IPS-20b (cell line): ENCODE data around the gene ADAP1.
"Not testable (repeated sequence)": the region's sequence is repeated elsewhere in the genome, so short reads cannot be mapped to it uniquely, and the experiment has no call there.

Source experiments
- H3K27ac ChIP-seq: one replicate; pipeline ENCODE4 v1.5.1; 2013; ENCODE audit warnings: low read length
- H3K27me3 ChIP-seq: 2 replicates; pipeline ENCODE4 v1.6.1; 2013; ENCODE audit warnings: mild to moderate bottlenecking, low read length, inconsistent platforms; ENCODE audit not compliant: insufficient read depth
- H3K36me3 ChIP-seq: 2 replicates; pipeline ENCODE4 v1.6.1; 2013; ENCODE audit warnings: low read depth, mild to moderate bottlenecking, inconsistent platforms, low read length, moderate library complexity; ENCODE audit not compliant: insufficient read depth
- H3K4me1 ChIP-seq: 2 replicates; pipeline ENCODE4 v1.6.1; 2013; ENCODE audit warnings: mild to moderate bottlenecking, control low read depth, inconsistent platforms, low read length, moderate library complexity; ENCODE audit not compliant: insufficient read depth
- H3K4me3 ChIP-seq: 2 replicates; pipeline ENCODE4 v1.5.1; 2013; ENCODE audit warnings: mild to moderate bottlenecking, low read length, inconsistent platforms
- H3K9ac ChIP-seq: 2 replicates; pipeline ENCODE4 v1.6.1; 2013; ENCODE audit warnings: low read depth, mild to moderate bottlenecking, inconsistent platforms, low read length, moderate library complexity
- H3K9me3 ChIP-seq: 2 replicates; pipeline ENCODE4 v1.6.1; 2013; ENCODE audit warnings: mild to moderate bottlenecking, low read depth, low read length, inconsistent platforms; ENCODE audit not compliant: insufficient read depth

ADAP1 gene

DNA sequence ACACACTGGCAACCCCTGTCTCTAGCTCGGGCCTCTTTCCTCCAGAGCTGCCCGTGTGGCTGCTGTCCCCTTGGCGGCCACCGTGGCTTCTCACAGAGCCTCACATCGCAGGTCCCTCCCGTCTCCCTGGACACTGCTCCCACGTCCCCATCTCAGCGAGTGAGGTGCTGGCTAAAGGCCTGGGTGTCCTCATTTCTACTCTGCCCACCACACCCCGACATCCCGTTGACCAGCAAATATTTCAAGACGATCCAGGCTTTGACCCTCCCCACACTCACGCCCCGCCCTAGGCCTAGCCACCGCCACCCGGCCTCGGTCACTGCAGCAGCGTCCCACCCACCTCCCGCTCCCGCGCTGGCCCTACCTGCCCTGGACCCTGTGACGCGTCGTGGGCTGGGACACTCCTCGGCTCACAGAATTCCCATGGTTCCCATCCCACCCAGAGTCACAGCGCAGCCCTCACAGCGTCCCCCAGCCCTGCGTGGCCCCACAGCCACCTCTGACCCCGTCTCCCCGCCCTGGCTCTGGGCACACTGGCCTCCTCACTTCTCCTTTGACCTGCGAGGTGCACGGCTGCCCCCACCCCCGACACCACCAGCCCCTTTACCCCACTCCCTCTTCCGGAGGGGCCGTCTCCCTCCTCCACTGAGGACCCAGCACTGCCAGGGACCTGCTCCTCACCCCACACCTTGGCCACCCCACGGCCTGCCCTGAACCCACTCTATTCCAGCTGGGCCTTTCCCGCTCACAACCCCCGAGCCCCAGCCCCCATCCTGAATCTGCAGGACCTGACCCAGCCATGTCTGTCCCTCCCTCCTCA lies 6.9 kb downstream of the ADAP1 start:
- H3K27me3 ChIP-seq: peaks cover 5% of the 10 kb centered on the region

DNA sequence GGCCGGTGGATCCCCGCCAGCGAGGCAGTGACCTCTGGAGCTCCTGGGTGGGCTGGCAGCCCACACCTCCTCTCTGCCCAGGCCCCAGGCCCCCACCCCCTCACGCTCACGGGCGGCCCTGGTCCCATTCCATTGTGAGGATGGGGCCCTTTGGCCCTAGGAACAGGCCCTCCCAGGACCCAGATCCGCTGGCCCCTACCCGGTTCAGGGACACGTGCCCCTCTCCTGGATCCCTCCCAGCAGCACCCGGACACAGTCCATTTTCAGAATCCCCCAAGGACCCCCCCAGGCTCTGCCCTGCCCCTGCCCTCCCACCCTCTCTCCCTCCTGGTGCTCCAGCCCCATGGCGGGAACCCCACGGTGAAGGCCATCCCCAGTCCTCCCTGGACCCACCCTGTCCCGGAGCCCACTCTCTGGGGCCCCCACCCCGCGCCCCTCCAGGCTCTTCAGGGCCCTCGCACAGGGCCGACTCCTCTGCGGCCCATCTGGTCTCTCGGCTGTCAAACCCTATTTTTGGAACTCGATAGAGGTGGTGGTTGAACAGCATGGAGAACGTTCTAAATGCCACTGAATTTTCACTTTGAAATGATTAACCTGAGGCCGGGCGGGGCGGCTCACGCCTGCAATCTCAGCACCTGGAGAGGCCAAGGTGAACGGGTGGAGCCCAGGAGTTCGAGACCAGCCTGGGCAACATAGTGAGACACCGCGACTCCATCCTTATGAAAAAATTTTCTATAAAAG lies 8.1 kb downstream of the ADAP1 start:
- Histone ChIP-seq H3K9ac (no peak overlapping the region), H3K4me1 (peaks cover 3% of the 10 kb centered on the region; the same call in 1 of the 2 replicates), H3K9me3 (no peaks in the 10 kb centered on the region), H3K36me3 (no peaks in the 10 kb centered on the region), H3K27ac (no peak overlapping the region), H3K27me3 (peaks cover 9% of the 10 kb centered on the region), H3K4me3 (no peak overlapping the region)

More for the DNA sequence above, 6.9 kb downstream of the ADAP1 start:
- peaks cover 3% of the 10 kb centered on the region; the same call in 1 of the 2 replicates for H3K4me1 ChIP-seq
- H3K9ac ChIP-seq: no peak overlapping the region
- no peak overlapping the region for H3K27ac ChIP-seq
- no peaks in the 10 kb centered on the region for H3K9me3 ChIP-seq
- no peaks in the 10 kb centered on the region for H3K36me3 ChIP-seq
- H3K4me3 ChIP-seq: no peak overlapping the region

GRCh38 chr7:945556-946255 lies 8.8 kb downstream of the ADAP1 start:
- H3K27ac ChIP-seq: no peak overlapping the region
- H3K4me3 ChIP-seq: no peak overlapping the region

GRCh38 chr7:945147-945555 lies 9.3 kb downstream of the ADAP1 start:
- no peak overlapping the region for H3K9ac ChIP-seq
- no peak overlapping the region for H3K27ac ChIP-seq
- no peaks in the 10 kb centered on the region for H3K9me3 ChIP-seq
- no peaks in the 10 kb centered on the region for H3K36me3 ChIP-seq
- H3K4me3 ChIP-seq: no peak overlapping the region
- peaks cover 3% of the 10 kb centered on the region; the same call in 1 of the 2 replicates for H3K4me1 ChIP-seq
- H3K27me3 ChIP-seq: peaks cover 19% of the 10 kb centered on the region

More at GRCh38 chr7:945556-946255, 8.8 kb downstream of the ADAP1 start:
- H3K9ac ChIP-seq: no peak overlapping the region
- H3K36me3 ChIP-seq: no peaks in the 10 kb centered on the region
- no peaks in the 10 kb centered on the region for H3K9me3 ChIP-seq
- H3K4me1 ChIP-seq: peaks cover 3% of the 10 kb centered on the region; the same call in 1 of the 2 replicates
- peaks cover 16% of the 10 kb centered on the region for H3K27me3 ChIP-seq

DNA sequence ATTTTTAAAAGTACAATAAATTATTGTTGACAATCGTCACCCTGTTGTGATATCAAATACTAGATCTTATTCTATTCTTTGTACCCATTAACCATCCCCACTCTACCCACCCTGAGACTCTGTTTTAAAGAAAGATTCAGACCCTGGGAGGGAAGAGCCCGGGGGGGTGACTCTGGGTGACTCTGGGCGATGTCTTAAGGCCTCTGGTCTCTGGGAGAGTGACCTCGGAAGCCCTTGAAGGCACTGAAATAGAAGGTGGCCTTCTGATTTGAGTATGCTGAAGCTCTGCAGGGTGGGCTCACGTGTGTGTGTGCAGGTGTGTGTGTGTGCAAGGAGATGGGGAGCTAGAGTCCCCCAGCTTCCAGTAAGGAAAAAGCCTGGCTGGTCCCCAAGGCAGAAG lies 9.7 kb downstream of the ADAP1 start:
- peaks cover 19% of the 10 kb centered on the region for H3K27me3 ChIP-seq
- H3K4me1 ChIP-seq: peaks cover 3% of the 10 kb centered on the region; the same call in 1 of the 2 replicates
- H3K9ac ChIP-seq: no peak overlapping the region
- no peak overlapping the region for H3K27ac ChIP-seq
- no peaks in the 10 kb centered on the region for H3K36me3 ChIP-seq
- H3K4me3 ChIP-seq: no peak overlapping the region
- H3K9me3 ChIP-seq: no peaks in the 10 kb centered on the region

GRCh38 chr7:943793-944192 lies 10.7 kb downstream of the ADAP1 start:
- not testable (repeated sequence) for H3K4me3 ChIP-seq, H3K4me1 ChIP-seq, H3K9me3 ChIP-seq, H3K9ac ChIP-seq, H3K36me3 ChIP-seq, H3K27ac ChIP-seq
- peaks cover 19% of the 10 kb centered on the region for H3K27me3 ChIP-seq

GRCh38 chr7:940599-941408 lies 13.7 kb downstream of the ADAP1 start:
- Histone ChIP-seq H3K27ac (no peak overlapping the region), H3K9ac (no peak overlapping the region), H3K4me1 (peaks cover 3% of the 10 kb centered on the region; the same call in 1 of the 2 replicates), H3K4me3 (no peak overlapping the region), H3K27me3 (peaks cover 19% of the 10 kb centered on the region), H3K36me3 (no peaks in the 10 kb centered on the region), H3K9me3 (no peaks in the 10 kb centered on the region)

- H3K9me3 ChIP-seq: no peaks in the 10 kb centered on the region
- H3K4me3 ChIP-seq: no peak overlapping the region
- H3K27ac ChIP-seq: no peak overlapping the region
- no peaks in the 10 kb centered on the region for H3K36me3 ChIP-seq
- peaks cover 19% of the 10 kb centered on the region for H3K27me3 ChIP-seq
- H3K4me1 ChIP-seq: no peaks in the 10 kb centered on the region
- H3K9ac ChIP-seq: no peak overlapping the region
These were observed 14.6 kb downstream of the ADAP1 start for GRCh38 chr7:939843-940242.

DNA sequence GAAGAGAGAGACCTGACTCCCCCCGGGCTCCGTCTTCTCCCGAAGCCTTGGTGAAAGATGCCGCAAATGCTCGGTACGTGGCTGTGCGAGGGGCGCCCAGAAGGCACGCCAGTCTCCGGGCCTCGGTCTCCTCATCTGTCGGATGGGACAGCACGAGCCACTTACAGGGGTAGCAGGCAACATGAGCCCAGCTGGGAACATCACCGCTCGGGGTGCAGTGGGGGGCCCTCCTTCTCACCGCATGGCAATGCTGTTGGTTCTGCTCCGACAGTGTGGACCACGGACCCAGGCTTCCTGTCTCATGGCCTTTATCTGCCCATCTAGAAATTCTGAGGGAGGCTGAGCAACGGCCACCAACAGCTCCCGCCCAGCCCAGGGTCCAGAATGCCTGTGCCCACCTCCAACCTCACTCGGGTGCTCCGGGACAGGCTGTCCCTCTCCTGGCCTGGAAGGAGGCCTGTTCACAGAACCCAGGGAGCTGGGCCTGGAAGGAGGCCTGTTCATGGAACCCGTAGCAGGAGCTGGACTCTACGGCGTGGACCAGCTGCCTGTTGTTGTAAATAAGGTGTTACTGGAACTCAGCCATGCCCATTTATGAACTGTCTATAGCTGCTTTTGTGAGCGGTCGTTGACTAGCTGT lies 15.8 kb downstream of the ADAP1 start:
- no peak overlapping the region for H3K4me3 ChIP-seq
- no peak overlapping the region for H3K9ac ChIP-seq
- no peak overlapping the region for H3K27ac ChIP-seq
- no peaks in the 10 kb centered on the region for H3K4me1 ChIP-seq
- H3K9me3 ChIP-seq: no peaks in the 10 kb centered on the region
- peaks cover 19% of the 10 kb centered on the region for H3K27me3 ChIP-seq
- no peaks in the 10 kb centered on the region for H3K36me3 ChIP-seq

DNA sequence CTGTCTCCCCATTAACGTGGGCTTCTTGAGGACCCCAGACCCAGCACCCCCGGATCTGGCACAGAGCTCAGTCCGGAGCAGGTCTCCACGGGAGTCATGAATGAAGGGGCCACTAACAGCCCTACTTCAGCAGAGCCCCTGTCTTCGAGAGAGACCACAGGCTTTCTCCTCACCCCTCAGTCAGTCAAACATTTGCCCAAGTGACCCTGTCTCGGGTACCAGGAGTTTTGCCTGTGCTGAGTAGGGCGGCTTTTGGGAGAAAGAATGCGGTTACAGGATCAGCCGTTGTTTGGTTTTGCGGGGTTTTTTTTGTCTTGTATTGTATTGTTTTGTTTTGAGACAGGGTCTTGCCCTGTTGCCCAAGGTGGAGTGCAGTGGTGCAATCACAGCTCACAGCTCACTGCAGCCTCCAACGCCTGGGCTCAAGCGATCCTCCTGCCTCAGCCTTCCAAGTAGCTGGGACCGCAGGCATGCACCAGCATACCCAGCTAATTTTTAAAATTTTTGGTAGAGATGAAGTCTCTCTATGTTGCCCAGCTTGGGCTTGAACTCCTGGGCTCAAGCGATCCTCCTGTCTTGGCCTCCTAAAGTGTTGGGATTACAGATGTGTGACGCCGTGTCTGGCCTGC lies 16.5 kb downstream of the ADAP1 start:
- Histone ChIP-seq H3K36me3 (no peaks in the 10 kb centered on the region), H3K4me3 (no peak overlapping the region), H3K9ac (no peak overlapping the region), H3K4me1 (no peaks in the 10 kb centered on the region), H3K27ac (no peak overlapping the region), H3K9me3 (no peaks in the 10 kb centered on the region), H3K27me3 (peaks cover 19% of the 10 kb centered on the region)
